ENCODE results near the gene GREB1. TPM values are rescaled to one million over a fixed set of nuclear protein-coding genes. Genes with fewer than 3 reads are reported as not detected.

GREB1 gene
- total RNA-seq, 1 donor from 2014 or later = 30.8 TPM

- Histone ChIP-seq H3K27me3 (no peaks in the 10 kb centered on the region), H3K27ac (peak overlapping the region; percentile 75), H4K20me1 (ENCODE audit: low read depth) (peaks cover 77% of the 10 kb centered on the region), H3K4me1 (peaks cover 41% of the 10 kb centered on the region), H3F3A (ENCODE audit: low read depth) (peaks cover 46% of the 10 kb centered on the region), H2AFZ (replicated peaks) (no peak overlapping the region), H3K9ac (no peak overlapping the region), H3K4me3 (peak overlapping the region; percentile 9), H3K36me3 (no peaks in the 10 kb centered on the region), H3K79me2 (ENCODE audit: low read depth) (peaks cover 89% of the 10 kb centered on the region), H3K4me2 (peak overlapping the region; percentile 69), H3K9me3 (ENCODE audit: low read depth) (no peaks in the 10 kb centered on the region)
- Mint-ChIP-seq H3K4me1 (peaks cover 75% of the 10 kb centered on the region), H3K36me3 (peaks cover 27% of the 10 kb centered on the region), H3K9me3 (peaks cover 13% of the 10 kb centered on the region), H3K4me3 (peak overlapping the region; percentile 80), H3K27me3 (ENCODE audit: insufficient read depth, low read depth) (peaks cover 18% of the 10 kb centered on the region), H3K27ac (peak overlapping the region; percentile 99)
- TF ChIP-seq EZH2phosphoT487 (IDR thresholded peaks at IDR 0.05) (no peak), CTCF (IDR thresholded peaks at IDR 0.05) (no peak), EZH2 (IDR thresholded peaks at IDR 0.05) (no peak)
- peak; percentile 36 for DNase-seq (ENCODE audit: low spot score)
Measured at GRCh38 chr2:11498543-11499034, 35.3 kb upstream of the GREB1 start.

- Histone ChIP-seq H3K9ac (no peak overlapping the region), H3K9me3 (ENCODE audit: low read depth) (no peaks in the 10 kb centered on the region), H2AFZ (replicated peaks) (no peak overlapping the region), H3K27ac (peak overlapping the region; percentile 75), H3K27me3 (no peaks in the 10 kb centered on the region), H3F3A (ENCODE audit: low read depth) (peaks cover 46% of the 10 kb centered on the region), H3K4me3 (peak overlapping the region; percentile 9), H3K36me3 (no peaks in the 10 kb centered on the region), H3K4me1 (peaks cover 41% of the 10 kb centered on the region), H3K4me2 (peak overlapping the region; percentile 69), H3K79me2 (ENCODE audit: low read depth) (peaks cover 91% of the 10 kb centered on the region), H4K20me1 (ENCODE audit: low read depth) (peaks cover 72% of the 10 kb centered on the region)
- H3K9me3 Mint-ChIP-seq = peaks cover 17% of the 10 kb centered on the region
- peaks cover 19% of the 10 kb centered on the region for H3K27me3 Mint-ChIP-seq (ENCODE audit: insufficient read depth, low read depth)
- H3K36me3 Mint-ChIP-seq = peaks cover 24% of the 10 kb centered on the region
- peak; percentile 84 for DNase-seq (ENCODE audit: low spot score)
- no peak for TF ChIP-seq EZH2 (IDR thresholded peaks at IDR 0.05)
- no peak for TF ChIP-seq CTCF (IDR thresholded peaks at IDR 0.05)
- TF ChIP-seq EZH2phosphoT487 (IDR thresholded peaks at IDR 0.05) = no peak
- H3K4me3 Mint-ChIP-seq = peak overlapping the region; percentile 80
- peak overlapping the region; percentile 99 for H3K27ac Mint-ChIP-seq
- peaks cover 69% of the 10 kb centered on the region for H3K4me1 Mint-ChIP-seq
Measured at GRCh38 chr2:11499081-11499743, 34.6 kb upstream of the GREB1 start.

- no peak overlapping the region for H2AFZ ChIP-seq (replicated peaks)
- no peaks in the 10 kb centered on the region for H3K27me3 ChIP-seq
- DNase-seq (ENCODE audit: low spot score) = no peak
- H3K4me2 ChIP-seq = no peak overlapping the region
- TF ChIP-seq EZH2phosphoT487 (IDR thresholded peaks at IDR 0.05) (no peak), CTCF (IDR thresholded peaks at IDR 0.05) (no peak), EZH2 (IDR thresholded peaks at IDR 0.05) (no peak)
- no peak overlapping the region for H3K4me3 ChIP-seq
- no peaks in the 10 kb centered on the region for H3K36me3 ChIP-seq
- H3K27me3 Mint-ChIP-seq (ENCODE audit: insufficient read depth, low read depth) = peaks cover 15% of the 10 kb centered on the region
- H3K4me1 ChIP-seq = peaks cover 31% of the 10 kb centered on the region
- peaks cover 68% of the 10 kb centered on the region for H4K20me1 ChIP-seq (ENCODE audit: low read depth)
- H3K4me3 Mint-ChIP-seq = peak overlapping the region; percentile 0
- peaks cover 91% of the 10 kb centered on the region for H3K79me2 ChIP-seq (ENCODE audit: low read depth)
- no peaks in the 10 kb centered on the region for H3K9me3 ChIP-seq (ENCODE audit: low read depth)
- no peak overlapping the region for H3K27ac ChIP-seq
- peak overlapping the region; percentile 74 for H3K27ac Mint-ChIP-seq
- peaks cover 33% of the 10 kb centered on the region for H3K36me3 Mint-ChIP-seq
- H3K4me1 Mint-ChIP-seq = peaks cover 58% of the 10 kb centered on the region
- H3K9ac ChIP-seq = no peak overlapping the region
- H3F3A ChIP-seq (ENCODE audit: low read depth) = peaks cover 37% of the 10 kb centered on the region
- peaks cover 19% of the 10 kb centered on the region for H3K9me3 Mint-ChIP-seq
Measured at GRCh38 chr2:11500702-11501303, 33.0 kb upstream of the GREB1 start.
